ENCODE results near the gene TDP1. TPM values are rescaled to one million over a fixed set of nuclear protein-coding genes. Genes with fewer than 3 reads are reported as not detected.

The TDP1 gene
- total and polyA plus RNA-seq, 2 experiments from 2014 or later, result 11.8 to 12.6 TPM

GRCh38 chr14:89958966-89959365 lies 3.2 kb downstream of the TDP1 start:
- Histone ChIP-seq H3K9ac (no peak overlapping the region), H3K27me3 (replicated peaks; ENCODE audit: insufficient read depth) (no peaks in the 10 kb centered on the region), H2AFZ (no peak overlapping the region), H3K4me2 (ENCODE audit: unreplicated experiment) (no peak overlapping the region), H3K27ac (no peak overlapping the region), H3K36me3 (ENCODE audit: low read depth) (0 out of 2 replicates have a peak, but pooled peaks cover 4% of the 10 kb centered on the region), H3K9me2 (ENCODE audit: insufficient read depth) (no peaks in the 10 kb centered on the region), H3K4me3 (no peak overlapping the region), H3F3A (ENCODE audit: insufficient read depth) (peaks cover 26% of the 10 kb centered on the region), H3K9me3 (ENCODE audit: low read depth) (no peaks in the 10 kb centered on the region), H4K20me1 (ENCODE audit: insufficient read depth) (no peaks in the 10 kb centered on the region), H3K4me1 (ENCODE audit: insufficient read depth) (peaks cover 11% of the 10 kb centered on the region), H3K79me2 (ENCODE audit: insufficient read depth) (peaks cover 61% of the 10 kb centered on the region)
- in situ Hi-C loops (cut with MboI), result no loop called here
- TF ChIP-seq EZH2 (IDR thresholded peaks at IDR 0.05; ENCODE audit: insufficient read depth, poor library complexity, severe bottlenecking) (no peak), EZH2phosphoT487 (IDR thresholded peaks at IDR 0.05; ENCODE audit: insufficient read depth, low read depth) (no peak)
- DNase-seq, result no peak
- WGBS, 2 experiments (ENCODE audit: low coverage in 1 of 2, low lambda C conversion rate in 2 of 2, missing lambda C conversion rate in 2 of 2), result 75 to 78% methylated on average over 1 of the region's 1 CpG

- H3K4me1 ChIP-seq (ENCODE audit: insufficient read depth), result peaks cover 9% of the 10 kb centered on the region
- no peaks in the 10 kb centered on the region for H3K9me2 ChIP-seq (ENCODE audit: insufficient read depth)
- H3K4me2 ChIP-seq (ENCODE audit: unreplicated experiment), result no peak overlapping the region
- H3K36me3 ChIP-seq (ENCODE audit: low read depth), result 0 out of 2 replicates have a peak, but pooled peaks cover 8% of the 10 kb centered on the region
- H2AFZ ChIP-seq, result no peak overlapping the region
- peaks cover 20% of the 10 kb centered on the region; the same call in 1 of the 2 replicates for H3F3A ChIP-seq (ENCODE audit: insufficient read depth)
- WGBS, 2 experiments (ENCODE audit: low coverage in 1 of 2, low lambda C conversion rate in 2 of 2, missing lambda C conversion rate in 2 of 2), result 94 to 100% methylated on average over 3 of the region's 3 CpGs
- no peak overlapping the region for H3K9ac ChIP-seq
- no peak for DNase-seq
- no peak overlapping the region for H3K27ac ChIP-seq
- in situ Hi-C loops (cut with MboI), result no loop called here
- no peaks in the 10 kb centered on the region for H3K9me3 ChIP-seq (ENCODE audit: low read depth)
- H3K79me2 ChIP-seq (ENCODE audit: insufficient read depth), result peaks cover 69% of the 10 kb centered on the region
- no peak overlapping the region for H3K4me3 ChIP-seq
- TF ChIP-seq EZH2 (IDR thresholded peaks at IDR 0.05; ENCODE audit: insufficient read depth, poor library complexity, severe bottlenecking) (no peak), EZH2phosphoT487 (IDR thresholded peaks at IDR 0.05; ENCODE audit: insufficient read depth, low read depth) (no peak)
- H3K27me3 ChIP-seq (replicated peaks; ENCODE audit: insufficient read depth), result no peaks in the 10 kb centered on the region
- no peaks in the 10 kb centered on the region for H4K20me1 ChIP-seq (ENCODE audit: insufficient read depth)
These were observed 4.2 kb downstream of the TDP1 start for GRCh38 chr14:89959853-89960445.

- TF ChIP-seq EZH2 (IDR thresholded peaks at IDR 0.05; ENCODE audit: insufficient read depth, poor library complexity, severe bottlenecking), result no peak
- peaks cover 74% of the 10 kb centered on the region for H3K79me2 ChIP-seq (ENCODE audit: insufficient read depth)
- in situ Hi-C loops (cut with MboI), result no loop called here
These were observed 5.2 kb downstream of the TDP1 start for GRCh38 chr14:89960914-89961313.

GRCh38 chr14:89963288-89963978 lies 7.7 kb downstream of the TDP1 start:
- Histone ChIP-seq H3K4me2 (ENCODE audit: unreplicated experiment) (no peak overlapping the region), H3K4me3 (no peak overlapping the region), H3K9ac (no peak overlapping the region), H3K79me2 (ENCODE audit: insufficient read depth) (peaks cover 57% of the 10 kb centered on the region), H3F3A (ENCODE audit: insufficient read depth) (no peaks in the 10 kb centered on the region), H3K4me1 (ENCODE audit: insufficient read depth) (peaks cover 4% of the 10 kb centered on the region; the same call in 1 of the 2 replicates), H2AFZ (no peak overlapping the region), H3K9me3 (ENCODE audit: low read depth) (no peaks in the 10 kb centered on the region), H3K36me3 (ENCODE audit: low read depth) (peaks cover 18% of the 10 kb centered on the region; the same call in 1 of the 2 replicates), H3K9me2 (ENCODE audit: insufficient read depth) (no peaks in the 10 kb centered on the region), H3K27ac (no peak overlapping the region), H4K20me1 (ENCODE audit: insufficient read depth) (no peaks in the 10 kb centered on the region), H3K27me3 (replicated peaks; ENCODE audit: insufficient read depth) (no peaks in the 10 kb centered on the region)
- no peak for DNase-seq
- TF ChIP-seq EZH2phosphoT487 (IDR thresholded peaks at IDR 0.05; ENCODE audit: insufficient read depth, low read depth), result no peak
- no peak for TF ChIP-seq EZH2 (IDR thresholded peaks at IDR 0.05; ENCODE audit: insufficient read depth, poor library complexity, severe bottlenecking)
- in situ Hi-C loops (cut with MboI), result no loop called here
- 97 to 99% methylated on average over 10 of the region's 10 CpGs for WGBS, 2 experiments (ENCODE audit: low coverage in 1 of 2, low lambda C conversion rate in 2 of 2, missing lambda C conversion rate in 2 of 2)

More at GRCh38 chr14:89960914-89961313, 5.2 kb downstream of the TDP1 start:
- Histone ChIP-seq H4K20me1 (ENCODE audit: insufficient read depth) (no peaks in the 10 kb centered on the region), H3K27me3 (replicated peaks; ENCODE audit: insufficient read depth) (no peaks in the 10 kb centered on the region), H3K36me3 (ENCODE audit: low read depth) (0 out of 2 replicates have a peak, but pooled peaks cover 8% of the 10 kb centered on the region), H3K4me1 (ENCODE audit: insufficient read depth) (peaks cover 13% of the 10 kb centered on the region), H3K27ac (no peak overlapping the region), H3F3A (ENCODE audit: insufficient read depth) (peaks cover 14% of the 10 kb centered on the region; the same call in 1 of the 2 replicates), H3K9ac (no peak overlapping the region), H3K9me2 (ENCODE audit: insufficient read depth) (no peaks in the 10 kb centered on the region), H3K9me3 (ENCODE audit: low read depth) (no peaks in the 10 kb centered on the region), H2AFZ (no peak overlapping the region), H3K4me2 (ENCODE audit: unreplicated experiment) (no peak overlapping the region), H3K4me3 (no peak overlapping the region)
- no peak for DNase-seq
- 88 to 89% methylated on average over 3 of the region's 3 CpGs for WGBS, 2 experiments (ENCODE audit: low coverage in 1 of 2, low lambda C conversion rate in 2 of 2, missing lambda C conversion rate in 2 of 2)
